Measurements from ENCODE around the gene SLC7A11.

GRCh38 chr4:138138774-138139173, 103.4 kb downstream of the SLC7A11 start:
- TF ChIP-seq CTCF (conservative IDR thresholded peaks at IDR 0.05 in 1 of 2, IDR thresholded peaks at IDR 0.05 in 1 of 2; ENCODE audit: low read depth in 1 of 2, low read length in 2 of 2) (no peak), EZH2 (IDR thresholded peaks at IDR 0.05; ENCODE audit: low read length, missing control alignments) (no peak)
